Mesendoderm (in vitro differentiated cells): ENCODE data around the gene NPFFR1.

Experiments
- DNase-seq: peaks from one replicate; pipeline ENCODE4 v3.0.0; 2013
- H2AK5ac ChIP-seq: 2 replicates; pipeline ENCODE4 v1.6.1; 2013; ENCODE audit warnings: low read length, inconsistent platforms
- H2BK120ac ChIP-seq: 2 replicates; pipeline ENCODE4 v1.6.1; 2013; ENCODE audit warnings: low read depth, mild to moderate bottlenecking, low read length, moderate library complexity, mixed read lengths
- H2BK15ac ChIP-seq: replicated peaks from 2 replicates; pipeline ENCODE4 v1.6.1; 2013; ENCODE audit warnings: low read depth, mild to moderate bottlenecking, moderate library complexity
- H2BK5ac ChIP-seq: 2 replicates; pipeline ENCODE4 v1.6.1; 2013; ENCODE audit warnings: low read length, inconsistent platforms
- H3K18ac ChIP-seq: 2 replicates; pipeline ENCODE4 v1.6.1; 2013; ENCODE audit warnings: mild to moderate bottlenecking, low read length, mixed read lengths
- H3K23ac ChIP-seq: one replicate; pipeline ENCODE4 v1.6.1; 2013; ENCODE audit warnings: low read length
- H3K27ac ChIP-seq: 2 replicates; pipeline ENCODE4 v1.5.1; 2013; ENCODE audit warnings: low read depth, mild to moderate bottlenecking, inconsistent platforms, low read length, moderate library complexity
- H3K27me3 ChIP-seq: 2 replicates; pipeline ENCODE4 v1.6.1; 2013; ENCODE audit warnings: low read length, control low read depth, mild to moderate bottlenecking, inconsistent platforms; ENCODE audit not compliant: insufficient read depth, poor library complexity
- H3K36me3 ChIP-seq: 2 replicates; pipeline ENCODE4 v1.6.1; 2013; ENCODE audit warnings: low read length, inconsistent platforms; ENCODE audit not compliant: control insufficient read depth, insufficient read depth
- H3K4ac ChIP-seq: one replicate; pipeline ENCODE4 v1.6.1; 2013; ENCODE audit warnings: low read depth, mild to moderate bottlenecking, low read length, moderate library complexity
- H3K4me1 ChIP-seq: 2 replicates; pipeline ENCODE4 v1.6.1; 2013; ENCODE audit warnings: low read depth, low read length, inconsistent platforms; ENCODE audit not compliant: control insufficient read depth
- H3K4me2 ChIP-seq: 2 replicates; pipeline ENCODE4 v1.6.1; 2013; ENCODE audit warnings: low read length
- H3K4me3 ChIP-seq: 2 replicates; pipeline ENCODE4 v1.5.1; 2013; ENCODE audit warnings: mild to moderate bottlenecking, low read length
- H3K56ac ChIP-seq: one replicate; pipeline ENCODE4 v1.6.1; 2013; ENCODE audit warnings: low read length
- H3K79me1 ChIP-seq: 2 replicates; pipeline ENCODE4 v1.6.1; 2013; ENCODE audit warnings: low read length, inconsistent platforms
- H3K79me2 ChIP-seq: 2 replicates; pipeline ENCODE4 v1.6.1; 2013; ENCODE audit warnings: mild to moderate bottlenecking, low read length; ENCODE audit not compliant: control insufficient read depth, insufficient read depth
- H3K9ac ChIP-seq: 2 replicates; pipeline ENCODE4 v1.6.1; 2013; ENCODE audit warnings: low read length, inconsistent platforms
- H4K5ac ChIP-seq: one replicate; pipeline ENCODE4 v1.6.1; 2013; ENCODE audit warnings: low read length
- H4K8ac ChIP-seq: one replicate; pipeline ENCODE4 v1.6.1; 2013; ENCODE audit warnings: low read depth, mild to moderate bottlenecking, control low read depth, low read length, moderate library complexity
- WGBS: extraction: QIAGEN DNeasy Blood & Tissue Kit; methylation state at CpG from one replicate; pipeline ENCODE4 v1.1.7; 2013; ENCODE audit warnings: low lambda C conversion rate, missing lambda C conversion rate; ENCODE audit not compliant: insufficient coverage; ENCODE audit errors: extremely low coverage; 5-methylcytosine and 5-hydroxymethylcytosine counted together

Gene NPFFR1

DNA sequence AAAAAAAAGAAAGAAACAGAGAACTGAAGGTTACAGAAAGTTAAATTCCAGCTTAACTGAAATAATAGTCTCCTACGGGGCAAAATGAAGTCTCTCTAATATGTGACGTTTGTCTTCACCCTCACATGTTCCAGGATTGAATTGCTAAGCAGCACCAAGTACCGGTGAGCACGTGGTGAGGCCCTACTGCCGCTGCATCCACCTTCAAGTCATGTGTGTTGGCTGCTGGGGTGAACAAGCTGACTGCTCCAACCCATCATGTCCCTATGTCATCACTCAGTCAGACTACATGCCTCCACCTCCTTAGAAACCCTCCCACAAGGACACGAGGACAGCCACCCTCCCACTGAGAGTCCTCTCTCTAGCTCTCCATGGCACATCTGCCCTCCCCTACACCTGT is 35.4 kb upstream of the NPFFR1 start:
- H3K4me2 ChIP-seq: no peak overlapping the region
- no peak overlapping the region for H3K56ac ChIP-seq
- no peak overlapping the region for H3K18ac ChIP-seq
- H3K36me3 ChIP-seq: no peaks in the 10 kb centered on the region
- no peaks in the 10 kb centered on the region for H3K79me1 ChIP-seq
- no peak overlapping the region for H3K23ac ChIP-seq
- no peak overlapping the region for H3K27ac ChIP-seq
- DNase-seq: no peak
- H2BK5ac ChIP-seq: no peak overlapping the region
- H3K79me2 ChIP-seq: no peaks in the 10 kb centered on the region
- no CpG with 5 or more reads among the region's 6 CpGs for WGBS
- H3K27me3 ChIP-seq: no peaks in the 10 kb centered on the region
- H2BK120ac ChIP-seq: no peak overlapping the region
- no peak overlapping the region for H4K8ac ChIP-seq
- H3K4me1 ChIP-seq: no peaks in the 10 kb centered on the region
- H2AK5ac ChIP-seq: no peak overlapping the region
- H3K9ac ChIP-seq: no peak overlapping the region
- H3K4me3 ChIP-seq: no peak overlapping the region
- H2BK15ac ChIP-seq: no peak overlapping the region
- H4K5ac ChIP-seq: no peak overlapping the region
- H3K4ac ChIP-seq: no peak overlapping the region

DNA sequence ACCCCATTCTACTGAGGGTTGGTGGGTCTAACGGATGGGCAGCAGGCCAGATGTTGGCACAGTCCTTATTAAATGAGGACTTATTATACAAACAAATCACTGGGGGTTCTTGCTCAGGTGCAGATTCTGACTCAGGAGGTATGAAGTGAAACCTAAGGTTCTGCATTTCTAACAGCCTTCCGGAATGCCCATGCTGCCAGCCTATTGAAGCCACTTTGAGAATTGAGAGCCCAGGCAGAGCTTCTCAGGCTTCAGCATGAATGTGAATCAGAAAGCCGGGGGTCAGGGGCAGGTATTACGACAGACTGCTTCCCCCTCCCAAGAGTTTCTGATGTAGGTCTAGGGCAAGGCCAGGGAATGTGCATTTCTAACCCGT is 34.1 kb upstream of the NPFFR1 start:
- no peak overlapping the region for H3K27ac ChIP-seq
- H3K56ac ChIP-seq: no peak overlapping the region
- H3K4me1 ChIP-seq: no peaks in the 10 kb centered on the region
- WGBS: no CpG with 5 or more reads among the region's 5 CpGs
- H3K9ac ChIP-seq: no peak overlapping the region
- no peak overlapping the region for H3K18ac ChIP-seq
- H3K23ac ChIP-seq: no peak overlapping the region
- no peak for DNase-seq
- H3K36me3 ChIP-seq: no peaks in the 10 kb centered on the region
- no peak overlapping the region for H3K4me3 ChIP-seq
- H3K79me1 ChIP-seq: no peaks in the 10 kb centered on the region
- H3K4me2 ChIP-seq: no peak overlapping the region
- no peak overlapping the region for H4K8ac ChIP-seq
- no peak overlapping the region for H3K4ac ChIP-seq
- H2BK120ac ChIP-seq: no peak overlapping the region
- H4K5ac ChIP-seq: no peak overlapping the region
- no peak overlapping the region for H2AK5ac ChIP-seq
- H2BK15ac ChIP-seq: no peak overlapping the region
- H3K79me2 ChIP-seq: no peaks in the 10 kb centered on the region
- no peak overlapping the region for H2BK5ac ChIP-seq
- H3K27me3 ChIP-seq: no peaks in the 10 kb centered on the region

DNA sequence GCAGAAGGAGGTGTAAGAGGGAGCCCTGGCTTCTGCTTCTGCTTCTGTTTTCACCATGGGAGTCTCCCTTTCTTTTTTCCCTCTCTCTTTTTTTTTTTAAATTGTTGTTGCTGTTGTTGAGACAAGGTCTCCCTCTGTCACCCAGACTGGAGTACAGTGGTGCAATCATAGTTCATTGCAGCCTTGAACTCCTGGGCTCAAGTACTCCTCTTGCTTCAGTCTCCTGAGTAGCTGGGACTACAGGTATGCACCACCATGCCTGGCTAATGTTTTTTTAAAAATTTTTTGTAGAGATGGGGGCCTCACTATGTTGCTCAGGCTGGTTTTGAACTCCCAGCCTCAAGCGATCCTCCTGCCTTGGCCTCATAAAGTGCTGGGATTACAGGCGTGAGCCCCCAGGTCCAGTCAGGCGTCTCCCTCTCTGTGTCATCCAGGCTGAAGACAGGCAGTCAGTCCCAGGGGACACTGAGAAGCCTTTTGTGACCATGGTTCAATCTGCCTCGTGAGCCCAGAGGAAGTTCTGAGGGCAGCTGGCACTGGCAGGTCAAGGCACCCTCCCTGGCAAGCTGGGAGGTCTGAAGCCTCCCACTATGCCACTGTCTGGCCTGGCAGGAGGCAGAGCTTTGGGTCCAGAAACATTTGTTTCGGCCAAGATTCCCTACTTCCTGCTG is 33.6 kb upstream of the NPFFR1 start:
- H3K79me2 ChIP-seq: no peaks in the 10 kb centered on the region
- H4K5ac ChIP-seq: no peak overlapping the region
- DNase-seq: no peak
- H4K8ac ChIP-seq: no peak overlapping the region
- no peak overlapping the region for H3K9ac ChIP-seq
- H3K27ac ChIP-seq: no peak overlapping the region
- H3K18ac ChIP-seq: no peak overlapping the region
- H3K36me3 ChIP-seq: no peaks in the 10 kb centered on the region
- H2BK15ac ChIP-seq: no peak overlapping the region
- no peaks in the 10 kb centered on the region for H3K79me1 ChIP-seq
- no peak overlapping the region for H2BK5ac ChIP-seq
- H3K4me1 ChIP-seq: no peaks in the 10 kb centered on the region
- H3K4me2 ChIP-seq: no peak overlapping the region
- no CpG with 5 or more reads among the region's 5 CpGs for WGBS
- no peak overlapping the region for H2AK5ac ChIP-seq
- no peak overlapping the region for H3K56ac ChIP-seq
- no peak overlapping the region for H2BK120ac ChIP-seq
- no peak overlapping the region for H3K4me3 ChIP-seq
- no peak overlapping the region for H3K23ac ChIP-seq
- no peak overlapping the region for H3K4ac ChIP-seq
- no peaks in the 10 kb centered on the region for H3K27me3 ChIP-seq

DNA sequence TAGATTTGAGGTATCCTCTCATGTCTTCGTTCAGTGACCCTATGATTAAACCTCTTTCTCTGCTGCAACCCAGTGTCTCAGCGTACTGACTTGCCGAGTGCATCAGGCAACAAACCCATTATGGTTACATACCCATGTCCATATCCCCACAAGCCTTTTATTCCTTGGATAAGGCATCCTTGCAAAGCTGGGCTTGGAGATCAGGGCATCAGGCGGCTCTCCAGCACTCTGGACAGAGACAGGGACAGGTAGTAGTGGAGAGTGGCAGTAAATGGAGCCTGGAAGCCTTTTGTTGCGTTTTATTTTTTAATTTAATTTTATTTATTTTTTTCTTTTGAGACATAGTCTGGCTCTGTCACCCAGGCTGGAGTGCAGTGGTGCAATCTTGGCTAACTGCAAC is 32.0 kb upstream of the NPFFR1 start:
- Histone ChIP-seq H3K56ac (no peak overlapping the region), H2AK5ac (no peak overlapping the region), H3K79me1 (no peaks in the 10 kb centered on the region), H3K9ac (no peak overlapping the region), H3K27me3 (no peaks in the 10 kb centered on the region), H2BK120ac (no peak overlapping the region), H3K18ac (no peak overlapping the region), H3K4me1 (no peaks in the 10 kb centered on the region), H3K23ac (no peak overlapping the region), H3K4ac (no peak overlapping the region), H2BK5ac (no peak overlapping the region), H2BK15ac (no peak overlapping the region), H3K79me2 (no peaks in the 10 kb centered on the region), H3K27ac (no peak overlapping the region), H3K4me3 (no peak overlapping the region), H4K8ac (no peak overlapping the region), H3K36me3 (no peaks in the 10 kb centered on the region), H3K4me2 (no peak overlapping the region), H4K5ac (no peak overlapping the region)
- peak; percentile 8 for DNase-seq
- no CpG with 5 or more reads among the region's 5 CpGs for WGBS

DNA sequence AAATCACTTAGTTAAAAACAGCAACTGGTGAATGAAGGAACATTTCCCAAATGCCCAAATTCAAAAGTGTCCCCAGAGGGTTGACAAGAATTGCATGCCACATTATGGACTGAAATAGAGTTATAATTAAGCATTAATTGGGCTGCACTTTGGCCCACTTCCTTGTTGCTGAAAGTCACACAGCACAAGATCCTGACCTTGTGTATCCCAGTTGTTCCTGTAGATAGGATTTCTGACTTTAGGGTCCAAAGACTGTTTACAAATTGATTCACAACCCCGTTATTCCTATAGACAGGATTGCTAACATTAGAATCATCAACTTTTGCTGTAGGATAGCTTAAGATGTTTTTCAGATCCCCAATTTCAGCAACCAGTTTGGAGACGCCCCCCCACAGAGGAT is 31.5 kb upstream of the NPFFR1 start:
- H3K18ac ChIP-seq: no peak overlapping the region
- H3K27ac ChIP-seq: no peak overlapping the region
- H3K56ac ChIP-seq: no peak overlapping the region
- H4K5ac ChIP-seq: no peak overlapping the region
- no peaks in the 10 kb centered on the region for H3K79me1 ChIP-seq
- no peak overlapping the region for H3K4me2 ChIP-seq
- no peak for DNase-seq
- H3K27me3 ChIP-seq: no peaks in the 10 kb centered on the region
- H3K4me3 ChIP-seq: no peak overlapping the region
- WGBS: no CpG with 5 or more reads among the region's 2 CpGs
- no peak overlapping the region for H3K4ac ChIP-seq
- H2BK120ac ChIP-seq: no peak overlapping the region
- H3K79me2 ChIP-seq: no peaks in the 10 kb centered on the region
- no peak overlapping the region for H4K8ac ChIP-seq
- no peaks in the 10 kb centered on the region for H3K36me3 ChIP-seq
- no peak overlapping the region for H3K9ac ChIP-seq
- no peak overlapping the region for H2BK15ac ChIP-seq
- no peaks in the 10 kb centered on the region for H3K4me1 ChIP-seq
- H2AK5ac ChIP-seq: no peak overlapping the region
- H2BK5ac ChIP-seq: no peak overlapping the region
- H3K23ac ChIP-seq: no peak overlapping the region

DNA sequence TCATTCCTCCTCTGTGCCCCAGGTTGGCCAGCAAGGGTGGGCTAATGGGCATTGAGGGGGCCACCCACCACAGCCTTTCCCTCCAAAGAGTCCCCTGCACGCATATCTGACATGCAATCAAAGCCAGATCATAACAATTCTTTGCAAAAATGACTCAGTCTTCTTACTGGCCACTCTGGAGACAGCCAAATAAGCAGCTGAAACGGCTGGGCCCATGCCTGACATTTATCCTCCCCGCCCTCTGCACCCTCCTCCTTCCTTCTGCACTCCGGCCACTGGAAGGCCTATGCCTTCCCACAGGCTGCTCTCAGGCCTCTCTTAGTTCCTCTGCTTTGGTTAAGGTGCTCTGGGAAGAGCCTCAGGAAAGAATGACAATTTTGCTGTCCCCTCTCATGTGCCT is 29.2 kb upstream of the NPFFR1 start:
- no peak overlapping the region for H3K4me3 ChIP-seq
- H2BK120ac ChIP-seq: no peak overlapping the region
- no peak overlapping the region for H3K4me2 ChIP-seq
- H4K5ac ChIP-seq: no peak overlapping the region
- H3K56ac ChIP-seq: no peak overlapping the region
- H3K79me1 ChIP-seq: no peaks in the 10 kb centered on the region
- no peaks in the 10 kb centered on the region for H3K4me1 ChIP-seq
- no peak overlapping the region for H3K4ac ChIP-seq
- H2BK15ac ChIP-seq: no peak overlapping the region
- no peak overlapping the region for H3K18ac ChIP-seq
- H3K27me3 ChIP-seq: no peaks in the 10 kb centered on the region
- H3K27ac ChIP-seq: no peak overlapping the region
- WGBS: no CpG with 5 or more reads among the region's 4 CpGs
- no peak overlapping the region for H2AK5ac ChIP-seq
- no peak overlapping the region for H4K8ac ChIP-seq
- no peaks in the 10 kb centered on the region for H3K36me3 ChIP-seq
- H3K9ac ChIP-seq: no peak overlapping the region
- H2BK5ac ChIP-seq: no peak overlapping the region
- H3K79me2 ChIP-seq: no peaks in the 10 kb centered on the region
- DNase-seq: no peak
- no peak overlapping the region for H3K23ac ChIP-seq
